Neural progenitor cell (in vitro differentiated cells): Measurements from ENCODE around the gene LIG3.

Experiments
- CTCF ChIP-seq: fragments of 200-600 bp; sonication (generic); IDR thresholded peaks from 2 replicates; pipeline ENCODE4 v1.5.1; 2017; ENCODE audit warnings: antibody characterized with exemption, mild to moderate bottlenecking
- EZH2 ChIP-seq: fragments of 200-600 bp; sonication (generic); IDR thresholded peaks from 2 replicates; pipeline ENCODE4 v1.6.1; 2017; ENCODE audit warnings: antibody characterized with exemption, mild to moderate bottlenecking, moderate library complexity

- no peak for TF ChIP-seq CTCF
- TF ChIP-seq EZH2 = no peak
Measured at GRCh38 chr17:35028531-35029262, 48.4 kb downstream of the LIG3 start.
